Body of pancreas (tissue), 4 donors: Measurements from ENCODE around the gene KIF16B. TPM values are rescaled to one million over a fixed set of nuclear protein-coding genes. Genes with fewer than 3 reads are reported as not detected.

Source experiments
- ATAC-seq: fragments of 150-250 bp; one replicate; pipeline ENCODE4 v1.9.1; 2016
- DNase-seq, 4 donors: peaks; one replicate each; pipeline ENCODE4 v3.0.0-alpha.2; 2019
- H3K27ac ChIP-seq, 4 donors: fragments of 200-600 bp; sonication (generic); 1 replicate in 3 of 4; 2 replicates in 1 of 4; pipeline versions ENCODE4 v1.5.1 to v1.6.1; 2016 to 2019; ENCODE audit warnings: mild to moderate bottlenecking in 1 of 4, mixed read lengths in 1 of 4, moderate library complexity in 1 of 4
- H3K27me3 ChIP-seq, 2 donors: fragments of 200-600 bp; sonication (generic); one replicate each; pipeline ENCODE4 v1.6.0; 2016; ENCODE audit warnings: mild to moderate bottlenecking in 1 of 2
- H3K36me3 ChIP-seq, 2 donors: fragments of 200-600 bp; sonication (generic); replicated peaks in 1 of 2; 2 replicates each; pipeline ENCODE4 v1.5.1; 2016; ENCODE audit warnings: low read depth in 2 of 2; ENCODE audit not compliant: insufficient read depth in 1 of 2
- H3K4me1 ChIP-seq: fragments of 200-600 bp; sonication (generic); one replicate; pipeline ENCODE4 v1.6.0; 2016
- H3K4me3 ChIP-seq, 2 donors: fragments of 200-600 bp; sonication (generic); 1 replicate in 1 of 2; 2 replicates in 1 of 2; pipeline ENCODE4 v1.5.1; 2016 to 2019
- H3K9me3 ChIP-seq, 3 donors: fragments of 200-600 bp; sonication (generic); 1 replicate in 2 of 3; 2 replicates in 1 of 3; pipeline ENCODE4 v1.5.1; 2016
- CTCF ChIP-seq, 7 experiments: fragments of 450-650 bp in 4 of 7; fragments of 200-600 bp in 3 of 7; sonication (generic) in 3 of 7; IDR thresholded peaks; one replicate each; pipeline ENCODE4 v1.5.1; 2016 to 2019; ENCODE audit warnings: antibody characterized with exemption in 7 of 7
- POLR2A ChIP-seq, 3 donors: fragments of 450-650 bp; IDR thresholded peaks; one replicate each; pipeline ENCODE4 v1.6.1; 2016; ENCODE audit warnings: antibody characterized with exemption in 3 of 3, mild to moderate bottlenecking in 2 of 3
- WGBS, 2 donors: methylation state at CpG; one replicate each; pipeline ENCODE4 v1.1.5; 2017; 5-methylcytosine and 5-hydroxymethylcytosine counted together
- intact Hi-C: fragments of 100-400 bp; cut with DNase I; formaldehyde crosslinking; loops from one replicate; pipeline ENCODE4 v1.15.1; 2023
- total RNA-seq, 2 donors: library from RNA; depleted of rRNA; stranded (reverse); fragments of >200 nt; gene quantifications; one replicate each; pipeline ENCODE4 v1.1.0, GENCODE V29; 2016

Gene KIF16B
- total RNA-seq, 2 donors from 2014 or later = 13.7 to 55.0 TPM

DNA sequence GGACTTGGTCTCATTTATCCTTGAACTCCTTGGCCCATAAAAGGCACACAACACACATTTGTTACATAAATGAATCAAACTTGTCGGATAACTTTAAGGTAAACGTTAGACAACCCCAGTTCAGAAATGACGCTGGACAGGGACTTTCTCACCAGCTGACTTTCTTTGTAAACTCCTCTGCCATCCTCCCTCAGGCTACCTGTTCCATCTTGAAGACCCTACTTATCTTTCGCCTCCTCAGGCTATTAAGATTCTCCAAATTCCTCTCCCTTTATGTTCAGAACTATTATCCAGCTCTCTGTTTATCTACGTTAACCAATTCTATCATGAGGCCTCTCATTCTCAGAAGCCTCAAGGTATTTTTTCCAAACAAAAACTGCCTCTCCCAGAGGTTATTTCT lies 47.7 kb upstream of the KIF16B start:
- DNase-seq (no peak), ATAC-seq (no peak)
- Histone ChIP-seq H3K27me3 (no peaks in the 10 kb centered on the region), H3K4me1 (no peaks in the 10 kb centered on the region), H3K9me3 (no peaks in the 10 kb centered on the region), H3K27ac (no peak overlapping the region), H3K36me3 (no peaks in the 10 kb centered on the region), H3K4me3 (no peak overlapping the region)
- WGBS, 2 donors = 63 to 68% methylated on average over 5 of the region's 5 CpGs
- TF ChIP-seq POLR2A (IDR thresholded peaks at IDR 0.05) (no peak), CTCF (IDR thresholded peaks at IDR 0.05) (no peak)
- intact Hi-C loops = no loop called here

GRCh38 chr20:16619953-16620352 lies 46.7 kb upstream of the KIF16B start:
- no peak overlapping the region for H3K27ac ChIP-seq
- no peak for ATAC-seq
- H3K9me3 ChIP-seq = no peaks in the 10 kb centered on the region
- intact Hi-C loops = no loop called here
- no peaks in the 10 kb centered on the region for H3K27me3 ChIP-seq
- 90 to 96% methylated on average over 1 of the region's 1 CpG for WGBS, 2 donors
- H3K4me3 ChIP-seq = no peak overlapping the region
- no peak for DNase-seq
- H3K4me1 ChIP-seq = no peaks in the 10 kb centered on the region
- no peaks in the 10 kb centered on the region for H3K36me3 ChIP-seq
- TF ChIP-seq CTCF (IDR thresholded peaks at IDR 0.05) (no peak), POLR2A (IDR thresholded peaks at IDR 0.05) (no peak)

DNA sequence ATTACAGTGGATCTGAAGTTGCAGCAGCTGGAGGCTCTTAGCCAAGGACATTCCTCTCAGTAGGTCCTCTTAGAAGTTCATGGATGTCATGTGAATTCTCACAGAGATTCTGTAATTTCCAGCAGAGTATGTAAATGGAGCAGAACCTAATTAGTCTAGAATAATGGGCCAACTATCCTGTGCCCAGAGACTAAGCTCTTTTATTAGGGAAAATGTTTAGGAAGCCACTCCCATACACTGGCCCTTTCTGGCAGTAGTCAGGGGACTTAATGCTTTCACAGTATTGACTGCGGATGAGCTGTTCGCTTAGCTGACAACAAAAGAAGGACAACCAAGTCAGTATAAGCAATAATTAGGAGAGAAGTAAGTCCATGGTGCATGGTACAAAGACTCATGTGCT lies 43.8 kb upstream of the KIF16B start:
- H3K36me3 ChIP-seq = no peaks in the 10 kb centered on the region
- H3K4me1 ChIP-seq = no peaks in the 10 kb centered on the region
- no peak overlapping the region for H3K27ac ChIP-seq
- DNase-seq (no peak), ATAC-seq (no peak)
- no peaks in the 10 kb centered on the region for H3K9me3 ChIP-seq
- no peak for TF ChIP-seq POLR2A (IDR thresholded peaks at IDR 0.05)
- TF ChIP-seq CTCF (IDR thresholded peaks at IDR 0.05) = no peak
- intact Hi-C loops = no loop called here
- 95 to 96% methylated on average over 2 of the region's 2 CpGs for WGBS, 2 donors
- no peak overlapping the region for H3K4me3 ChIP-seq
- H3K27me3 ChIP-seq = no peaks in the 10 kb centered on the region

DNA sequence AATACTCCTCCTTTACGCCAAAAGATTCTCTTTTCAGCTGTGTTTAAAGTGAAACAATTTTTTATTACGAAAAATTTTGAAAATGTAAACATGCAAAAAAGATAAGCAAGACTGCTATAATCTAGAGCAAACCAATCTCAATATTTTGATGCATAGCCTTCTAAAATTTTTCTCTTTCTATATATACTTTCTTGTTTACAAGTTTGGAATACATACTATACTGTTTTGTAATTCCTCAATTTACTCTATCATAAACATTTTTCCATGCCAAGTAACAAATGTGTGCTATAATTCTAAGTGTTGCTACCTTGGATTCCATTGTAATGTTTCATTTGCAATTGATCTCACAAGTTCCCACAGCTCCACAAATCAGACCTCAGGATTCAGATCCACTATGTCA lies 43.1 kb upstream of the KIF16B start:
- intact Hi-C loops = no loop called here
- Histone ChIP-seq H3K4me3 (no peak overlapping the region), H3K9me3 (no peaks in the 10 kb centered on the region), H3K27me3 (no peaks in the 10 kb centered on the region), H3K4me1 (no peaks in the 10 kb centered on the region), H3K36me3 (no peaks in the 10 kb centered on the region), H3K27ac (no peak overlapping the region)
- ATAC-seq (no peak), DNase-seq (no peak)
- no peak for TF ChIP-seq POLR2A (IDR thresholded peaks at IDR 0.05)
- no peak for TF ChIP-seq CTCF (IDR thresholded peaks at IDR 0.05)
- WGBS, 2 donors = 61 to 71% methylated on average over 2 of the region's 2 CpGs

DNA sequence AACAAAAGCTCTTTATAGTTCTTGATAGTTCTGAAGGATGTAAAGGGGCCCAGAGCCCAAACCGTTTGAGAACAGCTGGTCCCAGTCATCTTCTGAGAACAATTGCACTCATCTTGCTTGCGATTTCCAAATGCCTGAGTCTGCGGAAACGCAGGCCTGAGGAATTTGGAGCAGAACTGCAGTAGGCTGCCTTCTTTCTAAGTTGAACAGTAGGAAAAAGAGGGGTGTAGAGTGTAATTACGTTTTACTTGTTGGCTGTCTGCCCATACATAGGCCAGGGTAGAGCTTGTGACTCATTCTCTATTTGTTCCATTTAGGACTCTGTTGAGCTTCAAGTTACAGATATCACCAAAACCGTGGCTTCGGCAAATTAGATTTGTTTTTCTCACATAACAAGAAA lies 42.0 kb upstream of the KIF16B start:
- intact Hi-C loops = no loop called here

More for the DNA sequence above, 42.0 kb upstream of the KIF16B start:
- no peak overlapping the region for H3K4me3 ChIP-seq
- ATAC-seq = no peak
- TF ChIP-seq CTCF (IDR thresholded peaks at IDR 0.05) = no peak
- TF ChIP-seq POLR2A (IDR thresholded peaks at IDR 0.05) = no peak
- no peaks in the 10 kb centered on the region for H3K36me3 ChIP-seq
- no peaks in the 10 kb centered on the region for H3K27me3 ChIP-seq
- no peaks in the 10 kb centered on the region for H3K9me3 ChIP-seq
- no peak overlapping the region for H3K27ac ChIP-seq
- DNase-seq = peak in 2 of 4 donors; percentile 20 to 27
- no peaks in the 10 kb centered on the region for H3K4me1 ChIP-seq
- 66 to 75% methylated on average over 7 of the region's 7 CpGs for WGBS, 2 donors
